Measurements from ENCODE around the gene PLB1. TPM values are rescaled to one million over a fixed set of nuclear protein-coding genes. Genes with fewer than 3 reads are reported as not detected.

Gene PLB1
- total RNA-seq, 1 experiment from 2014 or later: 0.44 TPM

DNA sequence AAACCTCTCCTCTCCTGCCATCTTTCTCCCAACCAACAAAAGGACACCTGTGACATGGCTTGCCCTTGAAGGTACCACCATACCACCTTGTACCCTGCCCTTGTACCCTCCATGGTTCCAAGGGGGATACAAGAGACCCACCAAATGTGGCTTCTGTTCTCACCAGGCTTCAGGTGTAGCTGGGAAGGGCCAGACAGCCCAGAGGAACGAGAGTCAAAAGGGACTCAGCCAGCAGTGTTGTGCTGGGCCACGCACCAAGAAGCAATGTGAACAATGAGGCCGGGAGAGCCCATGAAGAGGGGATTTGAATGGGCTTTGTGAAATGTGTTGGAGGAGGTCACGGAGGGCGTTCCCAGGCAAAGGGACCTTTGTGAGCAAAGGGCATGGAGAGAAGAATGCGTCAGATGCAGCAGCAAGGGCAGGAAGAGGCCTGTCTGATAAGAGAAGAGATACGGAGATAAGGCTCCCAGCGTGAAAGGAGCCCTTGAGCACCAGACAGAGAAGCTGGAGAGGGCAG lies 48.6 kb downstream of the PLB1 start:
- DNase-seq (ENCODE audit: low spot score) (no peak), ATAC-seq (no peak)
- Mint-ChIP-seq H3K36me3 (no peaks in the 10 kb centered on the region), H3K4me1 (no peaks in the 10 kb centered on the region), H3K4me3 (no peak overlapping the region), H3K9me3 (no peaks in the 10 kb centered on the region), H3K27me3 (ENCODE audit: low read depth) (no peaks in the 10 kb centered on the region), H3K27ac (no peak overlapping the region)
- TF ChIP-seq ESRRA (CRISPR knock-in tag; IDR thresholded peaks at IDR 0.05; ENCODE audit: borderline replicate concordance): no peak
- TF ChIP-seq NFE2L1 (CRISPR knock-in tag; IDR thresholded peaks at IDR 0.05): no peak
- TF ChIP-seq ZNF317 (CRISPR knock-in tag; IDR thresholded peaks at IDR 0.05; ENCODE audit: borderline replicate concordance, low read depth): no peak
- TF ChIP-seq CBFB (CRISPR knock-in tag; IDR thresholded peaks at IDR 0.05; ENCODE audit: low read depth): no peak
- TF ChIP-seq SP1 (CRISPR knock-in tag; conservative IDR thresholded peaks at IDR 0.05): no peak
- no peak for TF ChIP-seq ZBTB21 (CRISPR knock-in tag; IDR thresholded peaks at IDR 0.05; ENCODE audit: borderline replicate concordance)
- no peak for TF ChIP-seq KAT7 (CRISPR knock-in tag; IDR thresholded peaks at IDR 0.05; ENCODE audit: borderline replicate concordance)
- no peak for TF ChIP-seq OVOL2 (CRISPR knock-in tag; IDR thresholded peaks at IDR 0.05; ENCODE audit: borderline replicate concordance)
- no peak for TF ChIP-seq GRHL2 (CRISPR knock-in tag; IDR thresholded peaks at IDR 0.05; ENCODE audit: insufficient replicate concordance, severe bottlenecking)
- no peak for TF ChIP-seq ZNF423 (CRISPR knock-in tag; IDR thresholded peaks at IDR 0.05)
- TF ChIP-seq ETV6 (CRISPR knock-in tag; IDR thresholded peaks at IDR 0.05): no peak
- TF ChIP-seq IRF2 (CRISPR knock-in tag; IDR thresholded peaks at IDR 0.05; ENCODE audit: borderline replicate concordance, low read depth): no peak
- TF ChIP-seq MYBL2 (CRISPR knock-in tag; IDR thresholded peaks at IDR 0.05): no peak
- TF ChIP-seq, protein P1, sequence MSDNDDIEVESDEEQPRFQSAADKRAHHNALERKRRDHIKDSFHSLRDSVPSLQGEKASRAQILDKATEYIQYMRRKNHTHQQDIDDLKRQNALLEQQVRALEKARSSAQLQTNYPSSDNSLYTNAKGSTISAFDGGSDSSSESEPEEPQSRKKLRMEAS (CRISPR knock-in tag; IDR thresholded peaks at IDR 0.05): no peak
- TF ChIP-seq, protein P2, sequence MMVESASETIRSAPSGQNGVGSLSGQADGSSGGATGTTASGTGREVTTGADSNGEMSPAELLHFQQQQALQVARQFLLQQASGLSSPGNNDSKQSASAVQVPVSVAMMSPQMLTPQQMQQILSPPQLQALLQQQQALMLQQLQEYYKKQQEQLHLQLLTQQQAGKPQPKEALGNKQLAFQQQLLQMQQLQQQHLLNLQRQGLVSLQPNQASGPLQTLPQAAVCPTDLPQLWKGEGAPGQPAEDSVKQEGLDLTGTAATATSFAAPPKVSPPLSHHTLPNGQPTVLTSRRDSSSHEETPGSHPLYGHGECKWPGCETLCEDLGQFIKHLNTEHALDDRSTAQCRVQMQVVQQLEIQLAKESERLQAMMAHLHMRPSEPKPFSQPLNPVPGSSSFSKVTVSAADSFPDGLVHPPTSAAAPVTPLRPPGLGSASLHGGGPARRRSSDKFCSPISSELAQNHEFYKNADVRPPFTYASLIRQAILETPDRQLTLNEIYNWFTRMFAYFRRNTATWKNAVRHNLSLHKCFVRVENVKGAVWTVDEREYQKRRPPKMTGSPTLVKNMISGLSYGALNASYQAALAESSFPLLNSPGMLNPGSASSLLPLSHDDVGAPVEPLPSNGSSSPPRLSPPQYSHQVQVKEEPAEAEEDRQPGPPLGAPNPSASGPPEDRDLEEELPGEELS (CRISPR knock-in tag; IDR thresholded peaks at IDR 0.05): no peak
- no peak for TF ChIP-seq SMAD3 (CRISPR knock-in tag; IDR thresholded peaks at IDR 0.05; ENCODE audit: borderline replicate concordance)
- TF ChIP-seq NR1H2 (CRISPR knock-in tag; IDR thresholded peaks at IDR 0.05): no peak
- TF ChIP-seq GABPB1 (CRISPR knock-in tag; IDR thresholded peaks at IDR 0.05): no peak
- TF ChIP-seq, protein P3, sequence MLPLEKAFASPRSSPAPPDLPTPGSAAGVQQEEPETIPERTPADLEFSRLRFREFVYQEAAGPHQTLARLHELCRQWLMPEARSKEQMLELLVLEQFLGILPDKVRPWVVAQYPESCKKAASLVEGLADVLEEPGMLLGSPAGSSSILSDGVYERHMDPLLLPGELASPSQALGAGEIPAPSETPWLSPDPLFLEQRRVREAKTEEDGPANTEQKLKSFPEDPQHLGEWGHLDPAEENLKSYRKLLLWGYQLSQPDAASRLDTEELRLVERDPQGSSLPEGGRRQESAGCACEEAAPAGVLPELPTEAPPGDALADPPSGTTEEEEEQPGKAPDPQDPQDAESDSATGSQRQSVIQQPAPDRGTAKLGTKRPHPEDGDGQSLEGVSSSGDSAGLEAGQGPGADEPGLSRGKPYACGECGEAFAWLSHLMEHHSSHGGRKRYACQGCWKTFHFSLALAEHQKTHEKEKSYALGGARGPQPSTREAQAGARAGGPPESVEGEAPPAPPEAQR (CRISPR knock-in tag; IDR thresholded peaks at IDR 0.05): no peak
- no peak for TF ChIP-seq TEAD4 (CRISPR knock-in tag; IDR thresholded peaks at IDR 0.05)
- CTCF ChIA-PET: no interaction called here
- POLR2A ChIA-PET: no interaction called here

DNA sequence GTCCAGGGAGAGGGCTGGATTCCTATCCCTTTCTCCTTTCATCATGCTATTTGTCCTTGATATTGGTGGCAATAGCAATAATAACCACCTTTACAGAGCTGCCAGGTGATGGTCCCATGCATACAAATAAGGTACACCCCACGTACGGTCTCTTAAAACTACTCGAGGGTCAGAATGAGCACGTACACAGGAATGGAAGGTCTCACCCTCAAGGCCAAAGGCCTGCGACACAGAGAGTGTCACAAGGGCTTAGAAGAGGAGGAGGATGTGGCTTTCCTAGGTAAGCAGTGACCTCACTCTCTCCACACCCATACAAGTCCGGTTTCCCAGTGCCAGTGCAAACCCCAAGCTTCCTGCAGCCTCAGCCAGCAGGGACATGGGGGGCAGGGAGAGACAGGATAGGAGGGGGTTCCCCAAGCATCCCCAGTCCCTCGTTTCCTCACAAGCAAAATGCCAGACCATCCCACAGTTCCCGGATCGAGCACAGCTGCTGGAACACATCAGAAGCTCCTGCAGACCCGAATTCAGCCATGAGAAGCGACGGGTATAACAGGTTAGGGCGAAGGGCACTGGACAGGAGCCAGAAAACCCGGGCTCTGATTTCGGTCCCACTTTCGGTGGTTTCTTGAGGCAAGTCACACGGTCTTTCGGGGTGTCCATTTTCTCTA lies 49.2 kb downstream of the PLB1 start:
- Mint-ChIP-seq H3K27me3 (ENCODE audit: low read depth) (no peaks in the 10 kb centered on the region), H3K36me3 (no peaks in the 10 kb centered on the region), H3K27ac (no peak overlapping the region), H3K4me3 (no peak overlapping the region), H3K4me1 (no peaks in the 10 kb centered on the region), H3K9me3 (no peaks in the 10 kb centered on the region)
- POLR2A ChIA-PET: no interaction called here
- no peak for DNase-seq (ENCODE audit: low spot score)
- CTCF ChIA-PET: no interaction called here
- ATAC-seq: no peak
- TF ChIP-seq ZNF317 (CRISPR knock-in tag; IDR thresholded peaks at IDR 0.05; ENCODE audit: borderline replicate concordance, low read depth) (no peak), ZNF671 (CRISPR knock-in tag; IDR thresholded peaks at IDR 0.05) (no peak), NR3C1 (CRISPR knock-in tag; conservative IDR thresholded peaks at IDR 0.05; ENCODE audit: low read depth) (no peak), SOX15 (CRISPR knock-in tag; IDR thresholded peaks at IDR 0.05) (no peak)
- TF ChIP-seq, protein P4, sequence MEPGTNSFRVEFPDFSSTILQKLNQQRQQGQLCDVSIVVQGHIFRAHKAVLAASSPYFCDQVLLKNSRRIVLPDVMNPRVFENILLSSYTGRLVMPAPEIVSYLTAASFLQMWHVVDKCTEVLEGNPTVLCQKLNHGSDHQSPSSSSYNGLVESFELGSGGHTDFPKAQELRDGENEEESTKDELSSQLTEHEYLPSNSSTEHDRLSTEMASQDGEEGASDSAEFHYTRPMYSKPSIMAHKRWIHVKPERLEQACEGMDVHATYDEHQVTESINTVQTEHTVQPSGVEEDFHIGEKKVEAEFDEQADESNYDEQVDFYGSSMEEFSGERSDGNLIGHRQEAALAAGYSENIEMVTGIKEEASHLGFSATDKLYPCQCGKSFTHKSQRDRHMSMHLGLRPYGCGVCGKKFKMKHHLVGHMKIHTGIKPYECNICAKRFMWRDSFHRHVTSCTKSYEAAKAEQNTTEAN (CRISPR knock-in tag; IDR thresholded peaks at IDR 0.05): no peak
- TF ChIP-seq, protein P5, sequence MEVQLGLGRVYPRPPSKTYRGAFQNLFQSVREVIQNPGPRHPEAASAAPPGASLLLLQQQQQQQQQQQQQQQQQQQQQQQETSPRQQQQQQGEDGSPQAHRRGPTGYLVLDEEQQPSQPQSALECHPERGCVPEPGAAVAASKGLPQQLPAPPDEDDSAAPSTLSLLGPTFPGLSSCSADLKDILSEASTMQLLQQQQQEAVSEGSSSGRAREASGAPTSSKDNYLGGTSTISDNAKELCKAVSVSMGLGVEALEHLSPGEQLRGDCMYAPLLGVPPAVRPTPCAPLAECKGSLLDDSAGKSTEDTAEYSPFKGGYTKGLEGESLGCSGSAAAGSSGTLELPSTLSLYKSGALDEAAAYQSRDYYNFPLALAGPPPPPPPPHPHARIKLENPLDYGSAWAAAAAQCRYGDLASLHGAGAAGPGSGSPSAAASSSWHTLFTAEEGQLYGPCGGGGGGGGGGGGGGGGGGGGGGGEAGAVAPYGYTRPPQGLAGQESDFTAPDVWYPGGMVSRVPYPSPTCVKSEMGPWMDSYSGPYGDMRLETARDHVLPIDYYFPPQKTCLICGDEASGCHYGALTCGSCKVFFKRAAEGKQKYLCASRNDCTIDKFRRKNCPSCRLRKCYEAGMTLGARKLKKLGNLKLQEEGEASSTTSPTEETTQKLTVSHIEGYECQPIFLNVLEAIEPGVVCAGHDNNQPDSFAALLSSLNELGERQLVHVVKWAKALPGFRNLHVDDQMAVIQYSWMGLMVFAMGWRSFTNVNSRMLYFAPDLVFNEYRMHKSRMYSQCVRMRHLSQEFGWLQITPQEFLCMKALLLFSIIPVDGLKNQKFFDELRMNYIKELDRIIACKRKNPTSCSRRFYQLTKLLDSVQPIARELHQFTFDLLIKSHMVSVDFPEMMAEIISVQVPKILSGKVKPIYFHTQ (CRISPR knock-in tag; IDR thresholded peaks at IDR 0.05): no peak
- TF ChIP-seq, protein P6, sequence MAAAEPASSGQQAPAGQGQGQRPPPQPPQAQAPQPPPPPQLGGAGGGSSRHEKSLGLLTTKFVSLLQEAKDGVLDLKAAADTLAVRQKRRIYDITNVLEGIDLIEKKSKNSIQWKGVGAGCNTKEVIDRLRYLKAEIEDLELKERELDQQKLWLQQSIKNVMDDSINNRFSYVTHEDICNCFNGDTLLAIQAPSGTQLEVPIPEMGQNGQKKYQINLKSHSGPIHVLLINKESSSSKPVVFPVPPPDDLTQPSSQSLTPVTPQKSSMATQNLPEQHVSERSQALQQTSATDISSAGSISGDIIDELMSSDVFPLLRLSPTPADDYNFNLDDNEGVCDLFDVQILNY (CRISPR knock-in tag; IDR thresholded peaks at IDR 0.05): no peak
- TF ChIP-seq, protein P7, sequence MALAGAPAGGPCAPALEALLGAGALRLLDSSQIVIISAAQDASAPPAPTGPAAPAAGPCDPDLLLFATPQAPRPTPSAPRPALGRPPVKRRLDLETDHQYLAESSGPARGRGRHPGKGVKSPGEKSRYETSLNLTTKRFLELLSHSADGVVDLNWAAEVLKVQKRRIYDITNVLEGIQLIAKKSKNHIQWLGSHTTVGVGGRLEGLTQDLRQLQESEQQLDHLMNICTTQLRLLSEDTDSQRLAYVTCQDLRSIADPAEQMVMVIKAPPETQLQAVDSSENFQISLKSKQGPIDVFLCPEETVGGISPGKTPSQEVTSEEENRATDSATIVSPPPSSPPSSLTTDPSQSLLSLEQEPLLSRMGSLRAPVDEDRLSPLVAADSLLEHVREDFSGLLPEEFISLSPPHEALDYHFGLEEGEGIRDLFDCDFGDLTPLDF (CRISPR knock-in tag; IDR thresholded peaks at IDR 0.05): no peak
